HepG2 (cell line): ENCODE results near the gene GPATCH8. TPM values are rescaled to one million over a fixed set of nuclear protein-coding genes. Genes with fewer than 3 reads are reported as not detected.

ENCODE experiments used
- FOXJ3 ChIP-seq: sonication (generic); formaldehyde crosslinking; IDR thresholded peaks from 2 replicates; pipeline ENCODE4 v1.4.0; 2020; ENCODE audit warnings: missing genetic modification reagents, mild to moderate bottlenecking, borderline replicate concordance
- GATAD1 ChIP-seq: IDR thresholded peaks from 2 replicates; pipeline ENCODE4 v1.6.1; 2016; ENCODE audit warnings: missing genetic modification reagents, missing compliant biosample characterization
- HNF4A ChIP-seq: sonication (generic); formaldehyde crosslinking; IDR thresholded peaks from 2 replicates; pipeline ENCODE4 v1.4.0; 2020; ENCODE audit warnings: missing genetic modification reagents
- IRF2 ChIP-seq: IDR thresholded peaks from 2 replicates; pipeline ENCODE4 v1.6.1; 2018; ENCODE audit warnings: missing genetic modification reagents, missing compliant biosample characterization
- MYC ChIP-seq: sonication (generic); formaldehyde crosslinking; IDR thresholded peaks from 2 replicates; pipeline ENCODE4 v1.9.0; 2021; ENCODE audit warnings: missing genetic modification reagents, borderline replicate concordance
- NRL ChIP-seq: sonication (generic); formaldehyde crosslinking; IDR thresholded peaks from 2 replicates; pipeline ENCODE4 v1.5.0; 2020; ENCODE audit warnings: missing genetic modification reagents, mild to moderate bottlenecking, moderate library complexity, borderline replicate concordance
- PHB2 ChIP-seq: fragments of 450-650 bp; IDR thresholded peaks from 2 replicates; pipeline ENCODE4 v1.6.1; 2018; ENCODE audit not compliant: partially characterized antibody
- SPEN ChIP-seq: sonication (generic); formaldehyde crosslinking; IDR thresholded peaks from 2 replicates; pipeline ENCODE4 v1.5.1; 2020; ENCODE audit warnings: low read depth, mild to moderate bottlenecking, missing genetic modification reagents
- XRCC5 ChIP-seq: fragments of 200-400 bp; formaldehyde crosslinking; optimal IDR thresholded peaks from 2 replicates; pipeline ENCODE3; 2017; ENCODE audit warnings: mild to moderate bottlenecking, low read length
- ZNF124 ChIP-seq: sonication (generic); formaldehyde crosslinking; IDR thresholded peaks from 2 replicates; pipeline ENCODE4 v1.4.0; 2020; ENCODE audit warnings: missing genetic modification reagents
- ZNF296 ChIP-seq: sonication (generic); formaldehyde crosslinking; conservative IDR thresholded peaks from 2 replicates; pipeline ENCODE4 v1.5.0; 2020; ENCODE audit warnings: mild to moderate bottlenecking, missing genetic modification reagents
- ZNF891 ChIP-seq: sonication (generic); formaldehyde crosslinking; IDR thresholded peaks from 2 replicates; pipeline ENCODE4 v1.5.0; 2020; ENCODE audit warnings: mild to moderate bottlenecking, missing genetic modification reagents
- polyA plus RNA-seq, 8 experiments: library from polyadenylated mRNA; depleted of rRNA in 3 of 8; stranded (reverse) in 7 of 8; unstranded in 1 of 8; fragments of >200 nt; fragmentation: Illumina TruSeq in 4 of 8; extraction: Trizol in 4 of 8; gene quantifications; 2 replicates each; pipeline versions ENCODE4 v1.2.1 to v1.2.3, GENCODE V29; 2011 to 2016; ENCODE audit warnings: low read depth in 4 of 8, missing spikeins in 1 of 8, mixed read lengths in 1 of 8; ENCODE audit not compliant: insufficient read depth in 1 of 8
- total RNA-seq, 5 experiments: library from RNA; depleted of rRNA; stranded (reverse); fragments of >200 nt; fragmentation: Illumina TruSeq; extraction: Trizol; gene quantifications; 2 replicates each; pipeline ENCODE4 v1.2.3, GENCODE V29; 2016; ENCODE audit warnings: low read depth in 1 of 5
- TF ChIP-seq, protein P1 (sequence below): sonication (generic); formaldehyde crosslinking; IDR thresholded peaks from 2 replicates; pipeline ENCODE4 v1.4.0; 2020; ENCODE audit warnings: missing genetic modification reagents
- TF ChIP-seq, protein P2 (sequence below): IDR thresholded peaks from 2 replicates; pipeline ENCODE4 v1.6.1; 2016; ENCODE audit warnings: missing genetic modification reagents, missing compliant biosample characterization
- TF ChIP-seq, protein P3 (sequence below): sonication (generic); formaldehyde crosslinking; conservative IDR thresholded peaks from 2 replicates; pipeline ENCODE4 v1.8.0; 2022; ENCODE audit warnings: mild to moderate bottlenecking, moderate library complexity, missing genetic modification reagents
- TF ChIP-seq, protein P4 (sequence below): sonication (generic); formaldehyde crosslinking; IDR thresholded peaks from 2 replicates; pipeline ENCODE4 v1.5.0; 2020; ENCODE audit warnings: mild to moderate bottlenecking, missing genetic modification reagents
- TF ChIP-seq, protein P5 (sequence below): sonication (generic); formaldehyde crosslinking; IDR thresholded peaks from 2 replicates; pipeline ENCODE4 v1.4.0; 2020; ENCODE audit warnings: mild to moderate bottlenecking, low read depth, missing genetic modification reagents
- TF ChIP-seq, protein P6 (sequence below): sonication (generic); formaldehyde crosslinking; IDR thresholded peaks from 2 replicates; pipeline ENCODE4 v1.8.0; 2022; ENCODE audit warnings: missing genetic modification reagents, mild to moderate bottlenecking, inconsistent platforms, borderline replicate concordance
- TF ChIP-seq, protein P7 (sequence below), 2 experiments: fragments of 450-650 bp in 1 of 2; sonication (generic) in 1 of 2; formaldehyde crosslinking; IDR thresholded peaks; 2 replicates each; pipeline versions ENCODE4 v1.5.0 to v1.8.0; 2020 to 2022; ENCODE audit warnings: mild to moderate bottlenecking in 1 of 2, missing genetic modification reagents in 1 of 2

GPATCH8 gene
- total and polyA plus RNA-seq, 2 of the 13 experiments (the other 11 are each of a cell fraction or from before 2014, with no cell fraction given) = 20.7 to 21.5 TPM

DNA sequence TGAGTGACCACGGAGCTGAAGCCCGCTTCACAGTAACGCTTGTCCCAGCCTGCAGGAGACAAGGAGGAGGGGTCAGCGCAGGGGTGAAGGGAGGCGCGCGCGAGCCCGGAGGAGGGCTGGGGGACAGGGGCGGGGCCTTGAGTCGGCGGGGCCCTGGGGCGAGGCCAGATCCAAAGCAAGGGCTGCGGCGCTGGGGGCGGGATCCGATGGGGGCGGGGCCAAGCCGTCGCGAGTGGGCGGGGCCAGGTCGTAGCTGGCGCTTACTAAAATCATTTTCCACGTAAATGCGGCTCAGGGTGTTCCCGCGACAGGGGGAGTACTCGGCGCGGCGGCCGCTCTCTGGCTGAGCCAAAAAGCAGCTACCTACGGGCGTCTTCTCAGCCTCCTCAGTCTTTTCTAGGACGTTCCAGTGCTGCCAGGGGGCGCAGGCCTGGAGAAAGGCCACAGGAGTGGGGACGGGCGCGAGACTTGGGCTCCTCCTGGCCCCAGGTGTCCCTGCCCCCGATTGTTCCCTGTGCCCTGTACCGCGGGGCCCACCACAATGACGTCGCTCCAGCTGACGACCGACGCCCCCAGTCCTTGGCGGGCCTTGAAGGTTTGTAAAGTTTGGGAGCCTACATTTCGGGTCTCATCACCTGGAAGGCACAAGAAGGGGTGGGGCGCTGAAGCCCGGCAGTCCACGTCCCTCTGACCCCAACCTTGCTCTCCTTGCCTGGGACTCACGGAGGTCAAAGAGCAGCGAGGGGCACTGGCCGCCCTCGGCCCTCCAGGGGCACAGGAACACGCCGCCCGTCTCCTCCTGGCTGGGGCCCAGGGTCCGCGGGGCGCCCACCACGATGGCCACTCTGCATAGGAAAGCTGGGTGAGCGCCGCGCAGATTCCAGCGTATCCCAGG, 117.7 kb downstream of the GPATCH8 start (continued):
- TF ChIP-seq, protein P1, sequence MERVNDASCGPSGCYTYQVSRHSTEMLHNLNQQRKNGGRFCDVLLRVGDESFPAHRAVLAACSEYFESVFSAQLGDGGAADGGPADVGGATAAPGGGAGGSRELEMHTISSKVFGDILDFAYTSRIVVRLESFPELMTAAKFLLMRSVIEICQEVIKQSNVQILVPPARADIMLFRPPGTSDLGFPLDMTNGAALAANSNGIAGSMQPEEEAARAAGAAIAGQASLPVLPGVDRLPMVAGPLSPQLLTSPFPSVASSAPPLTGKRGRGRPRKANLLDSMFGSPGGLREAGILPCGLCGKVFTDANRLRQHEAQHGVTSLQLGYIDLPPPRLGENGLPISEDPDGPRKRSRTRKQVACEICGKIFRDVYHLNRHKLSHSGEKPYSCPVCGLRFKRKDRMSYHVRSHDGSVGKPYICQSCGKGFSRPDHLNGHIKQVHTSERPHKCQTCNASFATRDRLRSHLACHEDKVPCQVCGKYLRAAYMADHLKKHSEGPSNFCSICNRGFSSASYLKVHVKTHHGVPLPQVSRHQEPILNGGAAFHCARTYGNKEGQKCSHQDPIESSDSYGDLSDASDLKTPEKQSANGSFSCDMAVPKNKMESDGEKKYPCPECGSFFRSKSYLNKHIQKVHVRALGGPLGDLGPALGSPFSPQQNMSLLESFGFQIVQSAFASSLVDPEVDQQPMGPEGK (CRISPR knock-in tag) = peak; percentile 65; the same call in 1 of the 2 replicates
- TF ChIP-seq ZNF124 (CRISPR knock-in tag) (no peak), GATAD1 (CRISPR knock-in tag) (peak; percentile 24; the same call in 1 of the 2 replicates), HNF4A (peak; percentile 32), IRF2 (CRISPR knock-in tag) (no peak), XRCC5 (peak; percentile 9), FOXJ3 (no peak), ZNF891 (CRISPR knock-in tag) (peak; percentile 57; the same call in 1 of the 2 replicates), PHB2 (no peak), MYC (0 out of 2 replicates have a peak, but pooled peaks have one; percentile 12), SPEN (CRISPR knock-in tag) (no peak), NRL (CRISPR knock-in tag) (no peak), ZNF296 (CRISPR knock-in tag) (peak; percentile 27; the same call in 1 of the 2 replicates)
- TF ChIP-seq, protein P2, sequence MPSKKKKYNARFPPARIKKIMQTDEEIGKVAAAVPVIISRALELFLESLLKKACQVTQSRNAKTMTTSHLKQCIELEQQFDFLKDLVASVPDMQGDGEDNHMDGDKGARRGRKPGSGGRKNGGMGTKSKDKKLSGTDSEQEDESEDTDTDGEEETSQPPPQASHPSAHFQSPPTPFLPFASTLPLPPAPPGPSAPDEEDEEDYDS = peak; percentile 29; the same call in 1 of the 2 replicates
- TF ChIP-seq, protein P3, sequence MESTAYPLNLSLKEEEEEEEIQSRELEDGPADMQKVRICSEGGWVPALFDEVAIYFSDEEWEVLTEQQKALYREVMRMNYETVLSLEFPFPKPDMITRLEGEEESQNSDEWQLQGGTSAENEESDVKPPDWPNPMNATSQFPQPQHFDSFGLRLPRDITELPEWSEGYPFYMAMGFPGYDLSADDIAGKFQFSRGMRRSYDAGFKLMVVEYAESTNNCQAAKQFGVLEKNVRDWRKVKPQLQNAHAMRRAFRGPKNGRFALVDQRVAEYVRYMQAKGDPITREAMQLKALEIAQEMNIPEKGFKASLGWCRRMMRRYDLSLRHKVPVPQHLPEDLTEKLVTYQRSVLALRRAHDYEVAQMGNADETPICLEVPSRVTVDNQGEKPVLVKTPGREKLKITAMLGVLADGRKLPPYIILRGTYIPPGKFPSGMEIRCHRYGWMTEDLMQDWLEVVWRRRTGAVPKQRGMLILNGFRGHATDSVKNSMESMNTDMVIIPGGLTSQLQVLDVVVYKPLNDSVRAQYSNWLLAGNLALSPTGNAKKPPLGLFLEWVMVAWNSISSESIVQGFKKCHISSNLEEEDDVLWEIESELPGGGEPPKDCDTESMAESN (CRISPR knock-in tag) = peak; percentile 47; the same call in 1 of the 2 replicates
- TF ChIP-seq, protein P4, sequence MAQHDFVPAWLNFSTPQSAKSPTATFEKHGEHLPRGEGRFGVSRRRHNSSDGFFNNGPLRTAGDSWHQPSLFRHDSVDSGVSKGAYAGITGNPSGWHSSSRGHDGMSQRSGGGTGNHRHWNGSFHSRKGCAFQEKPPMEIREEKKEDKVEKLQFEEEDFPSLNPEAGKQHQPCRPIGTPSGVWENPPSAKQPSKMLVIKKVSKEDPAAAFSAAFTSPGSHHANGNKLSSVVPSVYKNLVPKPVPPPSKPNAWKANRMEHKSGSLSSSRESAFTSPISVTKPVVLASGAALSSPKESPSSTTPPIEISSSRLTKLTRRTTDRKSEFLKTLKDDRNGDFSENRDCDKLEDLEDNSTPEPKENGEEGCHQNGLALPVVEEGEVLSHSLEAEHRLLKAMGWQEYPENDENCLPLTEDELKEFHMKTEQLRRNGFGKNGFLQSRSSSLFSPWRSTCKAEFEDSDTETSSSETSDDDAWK (CRISPR knock-in tag) = no peak
- TF ChIP-seq, protein P5, sequence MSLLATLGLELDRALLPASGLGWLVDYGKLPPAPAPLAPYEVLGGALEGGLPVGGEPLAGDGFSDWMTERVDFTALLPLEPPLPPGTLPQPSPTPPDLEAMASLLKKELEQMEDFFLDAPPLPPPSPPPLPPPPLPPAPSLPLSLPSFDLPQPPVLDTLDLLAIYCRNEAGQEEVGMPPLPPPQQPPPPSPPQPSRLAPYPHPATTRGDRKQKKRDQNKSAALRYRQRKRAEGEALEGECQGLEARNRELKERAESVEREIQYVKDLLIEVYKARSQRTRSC (CRISPR knock-in tag) = no peak
- TF ChIP-seq, protein P6, sequence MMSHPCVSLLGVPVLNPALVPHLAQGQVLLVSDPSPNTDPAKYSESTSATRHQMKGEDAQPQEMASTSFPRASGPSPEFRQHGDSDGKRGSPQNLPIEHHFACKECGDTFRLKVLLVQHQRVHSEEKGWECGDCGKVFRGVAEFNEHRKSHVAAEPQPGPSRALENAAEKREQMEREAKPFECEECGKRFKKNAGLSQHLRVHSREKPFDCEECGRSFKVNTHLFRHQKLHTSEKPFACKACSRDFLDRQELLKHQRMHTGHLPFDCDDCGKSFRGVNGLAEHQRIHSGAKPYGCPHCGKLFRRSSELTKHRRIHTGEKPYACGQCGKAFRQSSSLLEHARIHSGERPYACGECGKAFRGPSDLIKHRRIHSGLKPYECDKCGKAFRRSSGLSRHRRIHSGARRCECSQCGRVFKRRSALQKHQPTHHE (CRISPR knock-in tag) = 0 out of 2 replicates have a peak, but pooled peaks have one; percentile 57
- TF ChIP-seq, protein P7, sequence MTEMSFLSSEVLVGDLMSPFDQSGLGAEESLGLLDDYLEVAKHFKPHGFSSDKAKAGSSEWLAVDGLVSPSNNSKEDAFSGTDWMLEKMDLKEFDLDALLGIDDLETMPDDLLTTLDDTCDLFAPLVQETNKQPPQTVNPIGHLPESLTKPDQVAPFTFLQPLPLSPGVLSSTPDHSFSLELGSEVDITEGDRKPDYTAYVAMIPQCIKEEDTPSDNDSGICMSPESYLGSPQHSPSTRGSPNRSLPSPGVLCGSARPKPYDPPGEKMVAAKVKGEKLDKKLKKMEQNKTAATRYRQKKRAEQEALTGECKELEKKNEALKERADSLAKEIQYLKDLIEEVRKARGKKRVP (CRISPR knock-in tag; IDR thresholded peaks at IDR 0.05) = 0 out of 4 replicates have a peak, but pooled peaks of 1 of the 2 experiments have one; percentile 23
